ENCODE data around the gene ACTL6B. TPM values are rescaled to one million over a fixed set of nuclear protein-coding genes. Genes with fewer than 3 reads are reported as not detected.
"Not testable (repeated sequence)": the region's sequence is repeated elsewhere in the genome, so short reads cannot be mapped to it uniquely, and the experiment has no call there.

The ACTL6B gene
- polyA plus RNA-seq (2013, experiment 1 of 2), result not detected
- polyA plus RNA-seq (2013, experiment 2 of 2), result 0.03 TPM

GRCh38 chr7:100655908-100656674, at the start of gene ACTL6B:
ACTL6B (minus strand) TSS chr7:100656448; CDS start chr7:100656354, 94 bp downstream.
- Histone ChIP-seq H3K27me3 (ENCODE audit: control insufficient read depth in 1 of 2, insufficient read depth in 1 of 2, low read length in 2 of 2) (peaks cover 50 to 54% of the 10 kb centered on the region in 2 experiments), H3K9me3 (ENCODE audit: control insufficient read depth, low read length) (no peaks in the 10 kb centered on the region)

GRCh38 chr7:100705320-100705752, 49.1 kb upstream of the ACTL6B start:
- peak overlapping the region; percentile 93 for H4K91ac ChIP-seq (ENCODE audit: low read length)
- peaks cover 4 to 10% of the 10 kb centered on the region in 2 experiments for H3K36me3 ChIP-seq (ENCODE audit: control insufficient read depth in 1 of 2, insufficient read depth in 2 of 2, low read depth in 1 of 2, low read length in 2 of 2)
- peak overlapping the region in 1 of 2 experiments; percentile 67 for H2BK12ac ChIP-seq (ENCODE audit: low read length in 2 of 2)
- H3K9ac ChIP-seq (ENCODE audit: low read length), result peak overlapping the region; percentile 98
- H3K18ac ChIP-seq (ENCODE audit: low read depth in 1 of 2, low read length in 2 of 2), result peak overlapping the region; percentile 88 to 93
- H3K23ac ChIP-seq (ENCODE audit: low read length in 2 of 2), result peak overlapping the region in 1 of 2 experiments; percentile 79
- no peak overlapping the region for H2AK5ac ChIP-seq (ENCODE audit: low read length, severe bottlenecking)
- peak overlapping the region; percentile 59 to 91 for H3K4me3 ChIP-seq (ENCODE audit: insufficient read depth in 1 of 2, low read depth in 1 of 2, low read length in 2 of 2)
- no peaks in the 10 kb centered on the region for H3K9me3 ChIP-seq (ENCODE audit: control insufficient read depth, low read length)
- H2BK15ac ChIP-seq (ENCODE audit: low read depth, poor library complexity, severe bottlenecking), result peak overlapping the region; percentile 90
- no peak for DNase-seq
- H2BK120ac ChIP-seq (ENCODE audit: low read depth, low read length), result peak overlapping the region; percentile 27
- H3K27me3 ChIP-seq (ENCODE audit: control insufficient read depth in 1 of 2, insufficient read depth in 1 of 2, low read length in 2 of 2), result peaks cover 4 to 6% of the 10 kb centered on the region in 2 experiments
- H2BK5ac ChIP-seq (ENCODE audit: low read depth, low read length, poor library complexity, severe bottlenecking), result peak overlapping the region; percentile 54
- H2AFZ ChIP-seq (ENCODE audit: low read depth, low read length), result peak overlapping the region; percentile 93
- peak overlapping the region; percentile 42 to 57 for H3K4ac ChIP-seq (ENCODE audit: low read depth in 1 of 2, low read length in 2 of 2)
- H3K4me1 ChIP-seq (ENCODE audit: control insufficient read depth, insufficient read depth, low read depth, low read length), result peaks cover 15% of the 10 kb centered on the region
- peaks cover 10% of the 10 kb centered on the region for H3K79me1 ChIP-seq (replicated peaks; ENCODE audit: low read length, poor library complexity, severe bottlenecking)
- H4K8ac ChIP-seq (ENCODE audit: low read length), result peak overlapping the region; percentile 86
- WGBS, result 0% methylated on average over 24 of the region's 25 CpGs
- H3K27ac ChIP-seq (ENCODE audit: low read length, poor library complexity, severe bottlenecking), result peak overlapping the region; percentile 95
- H3K14ac ChIP-seq (ENCODE audit: low read length in 2 of 2), result peak overlapping the region in 1 of 2 experiments; percentile 37
- H3K4me2 ChIP-seq (ENCODE audit: low read length, poor library complexity, severe bottlenecking), result peak overlapping the region; percentile 99

More at GRCh38 chr7:100655908-100656674, at the start of gene ACTL6B:
- WGBS, result 9% methylated on average over 61 of the region's 63 CpGs
- Histone ChIP-seq H3K14ac (ENCODE audit: low read length in 2 of 2) (no peak within 1 kb of the TSS), H3K9ac (ENCODE audit: low read length) (no peak within 1 kb of the TSS), H2BK5ac (ENCODE audit: low read depth, low read length, poor library complexity, severe bottlenecking) (no peak within 1 kb of the TSS), H4K8ac (ENCODE audit: low read length) (no peak within 1 kb of the TSS), H3K4me3 (ENCODE audit: insufficient read depth in 1 of 2, low read depth in 1 of 2, low read length in 2 of 2) (no peak within 1 kb of the TSS), H3K27ac (ENCODE audit: low read length, poor library complexity, severe bottlenecking) (no peak within 1 kb of the TSS), H3K4ac (ENCODE audit: low read depth in 1 of 2, low read length in 2 of 2) (no peak within 1 kb of the TSS), H2AK5ac (ENCODE audit: low read length, severe bottlenecking) (no peak within 1 kb of the TSS), H3K18ac (ENCODE audit: low read depth in 1 of 2, low read length in 2 of 2) (no peak within 1 kb of the TSS), H3K36me3 (ENCODE audit: control insufficient read depth in 1 of 2, insufficient read depth in 2 of 2, low read depth in 1 of 2, low read length in 2 of 2) (no peaks in the 10 kb centered on the region), H2BK120ac (ENCODE audit: low read depth, low read length) (no peak within 1 kb of the TSS), H2BK12ac (ENCODE audit: low read length in 2 of 2) (no peak within 1 kb of the TSS), H3K23ac (ENCODE audit: low read length in 2 of 2) (no peak within 1 kb of the TSS), H3K79me1 (replicated peaks; ENCODE audit: low read length, poor library complexity, severe bottlenecking) (no peaks in the 10 kb centered on the region), H2AFZ (ENCODE audit: low read depth, low read length) (no peak within 1 kb of the TSS), H3K4me1 (ENCODE audit: control insufficient read depth, insufficient read depth, low read depth, low read length) (peaks cover 4% of the 10 kb centered on the region), H3K4me2 (ENCODE audit: low read length, poor library complexity, severe bottlenecking) (no peak within 1 kb of the TSS), H4K91ac (ENCODE audit: low read length) (no peak within 1 kb of the TSS), H2BK15ac (ENCODE audit: low read depth, poor library complexity, severe bottlenecking) (no peak within 1 kb of the TSS)
- DNase-seq, result peak; percentile 45

GRCh38 chr7:100701089-100701488, 44.8 kb upstream of the ACTL6B start:
- not testable (repeated sequence) for DNase-seq; H3K4me3 ChIP-seq (ENCODE audit: insufficient read depth in 1 of 2, low read depth in 1 of 2, low read length in 2 of 2); H3K14ac ChIP-seq (ENCODE audit: low read length in 2 of 2); H2BK15ac ChIP-seq (ENCODE audit: low read depth, poor library complexity, severe bottlenecking); H3K27ac ChIP-seq (ENCODE audit: low read length, poor library complexity, severe bottlenecking); H3K9me3 ChIP-seq (ENCODE audit: control insufficient read depth, low read length); H3K4me1 ChIP-seq (ENCODE audit: control insufficient read depth, insufficient read depth, low read depth, low read length); H3K23ac ChIP-seq (ENCODE audit: low read length in 2 of 2); H2BK120ac ChIP-seq (ENCODE audit: low read depth, low read length); H3K79me1 ChIP-seq (replicated peaks; ENCODE audit: low read length, poor library complexity, severe bottlenecking); H2BK5ac ChIP-seq (ENCODE audit: low read depth, low read length, poor library complexity, severe bottlenecking); H4K8ac ChIP-seq (ENCODE audit: low read length); H3K4me2 ChIP-seq (ENCODE audit: low read length, poor library complexity, severe bottlenecking); H2BK12ac ChIP-seq (ENCODE audit: low read length in 2 of 2); H2AK5ac ChIP-seq (ENCODE audit: low read length, severe bottlenecking); H3K36me3 ChIP-seq (ENCODE audit: control insufficient read depth in 1 of 2, insufficient read depth in 2 of 2, low read depth in 1 of 2, low read length in 2 of 2); H3K9ac ChIP-seq (ENCODE audit: low read length); H3K4ac ChIP-seq (ENCODE audit: low read depth in 1 of 2, low read length in 2 of 2); H2AFZ ChIP-seq (ENCODE audit: low read depth, low read length); H4K91ac ChIP-seq (ENCODE audit: low read length); H3K18ac ChIP-seq (ENCODE audit: low read depth in 1 of 2, low read length in 2 of 2)
- 91% methylated on average over 3 of the region's 3 CpGs for WGBS
- peaks cover 14 to 18% of the 10 kb centered on the region in 2 experiments for H3K27me3 ChIP-seq (ENCODE audit: control insufficient read depth in 1 of 2, insufficient read depth in 1 of 2, low read length in 2 of 2)

GRCh38 chr7:100699018-100699417, 42.8 kb upstream of the ACTL6B start:
- no peak overlapping the region for H2BK120ac ChIP-seq (ENCODE audit: low read depth, low read length)
- no peak overlapping the region for H2AFZ ChIP-seq (ENCODE audit: low read depth, low read length)
- no peak overlapping the region for H3K4me2 ChIP-seq (ENCODE audit: low read length, poor library complexity, severe bottlenecking)
- H3K9ac ChIP-seq (ENCODE audit: low read length), result no peak overlapping the region
- H4K8ac ChIP-seq (ENCODE audit: low read length), result no peak overlapping the region
- no peak overlapping the region for H3K18ac ChIP-seq (ENCODE audit: low read depth in 1 of 2, low read length in 2 of 2)
- H3K14ac ChIP-seq (ENCODE audit: low read length in 2 of 2), result no peak overlapping the region
- H3K4me3 ChIP-seq (ENCODE audit: insufficient read depth in 1 of 2, low read depth in 1 of 2, low read length in 2 of 2), result no peak overlapping the region
- H3K36me3 ChIP-seq (ENCODE audit: control insufficient read depth in 1 of 2, insufficient read depth in 2 of 2, low read depth in 1 of 2, low read length in 2 of 2), result no peaks in the 10 kb centered on the region
- peaks cover 2% of the 10 kb centered on the region for H3K4me1 ChIP-seq (ENCODE audit: control insufficient read depth, insufficient read depth, low read depth, low read length)
- H3K23ac ChIP-seq (ENCODE audit: low read length in 2 of 2), result no peak overlapping the region
- no peak overlapping the region for H2AK5ac ChIP-seq (ENCODE audit: low read length, severe bottlenecking)
- H2BK15ac ChIP-seq (ENCODE audit: low read depth, poor library complexity, severe bottlenecking), result no peak overlapping the region
- H2BK5ac ChIP-seq (ENCODE audit: low read depth, low read length, poor library complexity, severe bottlenecking), result no peak overlapping the region
- H3K79me1 ChIP-seq (replicated peaks; ENCODE audit: low read length, poor library complexity, severe bottlenecking), result no peaks in the 10 kb centered on the region
- H2BK12ac ChIP-seq (ENCODE audit: low read length in 2 of 2), result no peak overlapping the region
- H4K91ac ChIP-seq (ENCODE audit: low read length), result no peak overlapping the region
- 88% methylated on average over 5 of the region's 6 CpGs for WGBS
- no peaks in the 10 kb centered on the region for H3K9me3 ChIP-seq (ENCODE audit: control insufficient read depth, low read length)
- H3K27ac ChIP-seq (ENCODE audit: low read length, poor library complexity, severe bottlenecking), result no peak overlapping the region
- DNase-seq, result no peak
- H3K4ac ChIP-seq (ENCODE audit: low read depth in 1 of 2, low read length in 2 of 2), result no peak overlapping the region
- H3K27me3 ChIP-seq (ENCODE audit: control insufficient read depth in 1 of 2, insufficient read depth in 1 of 2, low read length in 2 of 2), result peaks cover 14 to 18% of the 10 kb centered on the region in 2 experiments
